ENCODE measurements around the gene SORBS2. TPM values are rescaled to one million over a fixed set of nuclear protein-coding genes. Genes with fewer than 3 reads are reported as not detected.

SORBS2 gene
- total and polyA plus RNA-seq, 2 donors (not counting 3 experiments of a cell fraction or from before 2014, with no cell fraction given) = 69.8 to 82.5 TPM

DNA sequence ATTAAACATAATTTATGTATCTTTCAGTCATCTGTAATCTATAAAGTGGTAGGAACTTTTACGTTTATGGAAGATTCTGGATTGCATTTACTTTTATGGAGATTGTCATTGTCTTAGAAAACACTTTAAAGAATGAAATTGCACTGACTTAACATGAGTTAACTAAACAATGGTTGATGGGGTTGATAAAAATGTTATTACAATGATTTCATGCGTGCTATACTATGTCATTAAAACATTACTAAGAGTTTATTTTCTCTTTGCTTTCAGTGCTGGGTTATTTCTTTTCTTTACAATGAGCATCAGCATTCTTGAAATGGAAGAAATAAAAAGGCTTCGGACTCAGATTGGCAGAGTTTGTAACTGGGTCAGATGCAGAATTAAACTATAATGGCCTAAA is 209.6 kb downstream of the SORBS2 start:
- Histone ChIP-seq H4K20me1 (replicated peaks; ENCODE audit: control insufficient read depth, extremely low read depth, insufficient read depth, low read length) (no peaks in the 10 kb centered on the region), H3K9me1 (replicated peaks; ENCODE audit: control insufficient read depth, extremely low read depth, insufficient read depth, low read length) (no peaks in the 10 kb centered on the region), H3K4me1 (ENCODE audit: control insufficient read depth, extremely low read depth, insufficient read depth, low read length) (no peaks in the 10 kb centered on the region), H3K9ac (replicated peaks; ENCODE audit: extremely low read depth, insufficient read depth, low read length) (no peak overlapping the region), H3K36me3 (ENCODE audit: control insufficient read depth in 2 of 2, extremely low read depth in 1 of 2, insufficient read depth in 2 of 2, low read length in 2 of 2) (no peaks in the 10 kb centered on the region), H3K27ac (ENCODE audit: insufficient read depth, low read depth, low read length) (no peak overlapping the region), H3K4me2 (ENCODE audit: insufficient read depth, low read length) (no peak overlapping the region), H3K9me3 (replicated peaks; ENCODE audit: control insufficient read depth, insufficient read depth, low read length) (no peaks in the 10 kb centered on the region), H3K4me3 (replicated peaks in 1 of 3; ENCODE audit: insufficient read depth in 1 of 3, low read depth in 1 of 3, low read length in 3 of 3) (no peak overlapping the region), H2AFZ (ENCODE audit: low read depth, low read length) (no peak overlapping the region), H3K79me2 (ENCODE audit: control insufficient read depth, insufficient read depth, low read length) (no peaks in the 10 kb centered on the region), H3K27me3 (ENCODE audit: control insufficient read depth in 2 of 2, insufficient read depth in 2 of 2, low read length in 2 of 2) (no peaks in the 10 kb centered on the region)
- ChIA-PET POLR2A (no interaction called here), CTCF (interaction anchor here (0.9 to 1.7 kb wide), 4 partner anchors 15 to 419 kb away, joined by 3 to 5 read pairs (median 4); no protein-coding TSS in a partner anchor)
- DNase-seq (ENCODE audit: low read depth, low spot score) (no peak), FAIRE-seq (no peak)
- no TSS peak for BruUV-seq (replicated peaks)
- no peak for TF ChIP-seq POLR2AphosphoS5 (IDR thresholded peaks at IDR 0.05; ENCODE audit: insufficient read depth, low read depth, low read length)
- no peak for TF ChIP-seq MAX (IDR thresholded peaks at IDR 0.05; ENCODE audit: insufficient read depth, insufficient read length)
- dilution Hi-C loops (cut with MboI; ENCODE audit: extremely low pct_ligation_motif_present, low sequenced_read_pairs) (no loop called here), intact Hi-C loops (cut with micrococcal nuclease) (no loop called here)

GRCh38 chr4:185600801-185601434 is 211.1 kb downstream of the SORBS2 start:
- no peak overlapping the region for H2AFZ ChIP-seq (ENCODE audit: low read depth, low read length)
- no peaks in the 10 kb centered on the region for H3K36me3 ChIP-seq (ENCODE audit: control insufficient read depth in 2 of 2, extremely low read depth in 1 of 2, insufficient read depth in 2 of 2, low read length in 2 of 2)
- H3K4me1 ChIP-seq (ENCODE audit: control insufficient read depth, extremely low read depth, insufficient read depth, low read length) = no peaks in the 10 kb centered on the region
- dilution Hi-C loops (cut with MboI; ENCODE audit: extremely low pct_ligation_motif_present, low sequenced_read_pairs) (no loop called here), intact Hi-C loops (cut with micrococcal nuclease) (no loop called here)
- H3K4me3 ChIP-seq (replicated peaks in 1 of 3; ENCODE audit: insufficient read depth in 1 of 3, low read depth in 1 of 3, low read length in 3 of 3) = no peak overlapping the region
- no peak overlapping the region for H3K4me2 ChIP-seq (ENCODE audit: insufficient read depth, low read length)
- no peaks in the 10 kb centered on the region for H3K9me1 ChIP-seq (replicated peaks; ENCODE audit: control insufficient read depth, extremely low read depth, insufficient read depth, low read length)
- FAIRE-seq (no peak), DNase-seq (ENCODE audit: low read depth, low spot score) (no peak)
- TF ChIP-seq MAX (IDR thresholded peaks at IDR 0.05; ENCODE audit: insufficient read depth, insufficient read length) (no peak), JUN (IDR thresholded peaks at IDR 0.05; ENCODE audit: borderline replicate concordance, insufficient read depth, insufficient read length, low read depth) (no peak), EZH2 (IDR thresholded peaks at IDR 0.05; ENCODE audit: borderline replicate concordance, low read depth, low read length, severe bottlenecking) (no peak), MYC (IDR thresholded peaks at IDR 0.05; ENCODE audit: low read depth, low read length) (no peak), GATA2 (IDR thresholded peaks at IDR 0.05; ENCODE audit: insufficient read depth, insufficient read length, low read depth, low read length) (no peak), POLR2AphosphoS5 (IDR thresholded peaks at IDR 0.05; ENCODE audit: insufficient read depth, low read depth, low read length) (no peak), POLR2A (IDR thresholded peaks at IDR 0.05; ENCODE audit: low read depth, low read length) (no peak), FOS (IDR thresholded peaks at IDR 0.05; ENCODE audit: borderline replicate concordance, insufficient read depth, low read length) (no peak)
- TF ChIP-seq, protein P1, sequence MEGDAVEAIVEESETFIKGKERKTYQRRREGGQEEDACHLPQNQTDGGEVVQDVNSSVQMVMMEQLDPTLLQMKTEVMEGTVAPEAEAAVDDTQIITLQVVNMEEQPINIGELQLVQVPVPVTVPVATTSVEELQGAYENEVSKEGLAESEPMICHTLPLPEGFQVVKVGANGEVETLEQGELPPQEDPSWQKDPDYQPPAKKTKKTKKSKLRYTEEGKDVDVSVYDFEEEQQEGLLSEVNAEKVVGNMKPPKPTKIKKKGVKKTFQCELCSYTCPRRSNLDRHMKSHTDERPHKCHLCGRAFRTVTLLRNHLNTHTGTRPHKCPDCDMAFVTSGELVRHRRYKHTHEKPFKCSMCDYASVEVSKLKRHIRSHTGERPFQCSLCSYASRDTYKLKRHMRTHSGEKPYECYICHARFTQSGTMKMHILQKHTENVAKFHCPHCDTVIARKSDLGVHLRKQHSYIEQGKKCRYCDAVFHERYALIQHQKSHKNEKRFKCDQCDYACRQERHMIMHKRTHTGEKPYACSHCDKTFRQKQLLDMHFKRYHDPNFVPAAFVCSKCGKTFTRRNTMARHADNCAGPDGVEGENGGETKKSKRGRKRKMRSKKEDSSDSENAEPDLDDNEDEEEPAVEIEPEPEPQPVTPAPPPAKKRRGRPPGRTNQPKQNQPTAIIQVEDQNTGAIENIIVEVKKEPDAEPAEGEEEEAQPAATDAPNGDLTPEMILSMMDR (IDR thresholded peaks at IDR 0.05; ENCODE audit: extremely low read depth in 1 of 2, insufficient read depth in 1 of 2, low read depth in 1 of 2, low read length in 2 of 2) = no peak
- BruUV-seq (replicated peaks) = no TSS peak
- CTCF ChIA-PET = interaction anchor here (1.1 to 2.4 kb wide), 4 partner anchors 16 to 437 kb away, joined by 3 to 18 read pairs (median 4); no protein-coding TSS in a partner anchor
- no peaks in the 10 kb centered on the region for H3K9me3 ChIP-seq (replicated peaks; ENCODE audit: control insufficient read depth, insufficient read depth, low read length)
- H3K27me3 ChIP-seq (ENCODE audit: control insufficient read depth in 2 of 2, insufficient read depth in 2 of 2, low read length in 2 of 2) = no peaks in the 10 kb centered on the region
- no peak overlapping the region for H3K27ac ChIP-seq (ENCODE audit: insufficient read depth, low read depth, low read length)
- H3K9ac ChIP-seq (replicated peaks; ENCODE audit: extremely low read depth, insufficient read depth, low read length) = no peak overlapping the region
- POLR2A ChIA-PET = no interaction called here
- no peaks in the 10 kb centered on the region for H4K20me1 ChIP-seq (replicated peaks; ENCODE audit: control insufficient read depth, extremely low read depth, insufficient read depth, low read length)
- H3K79me2 ChIP-seq (ENCODE audit: control insufficient read depth, insufficient read depth, low read length) = no peaks in the 10 kb centered on the region

All from endothelial cell of umbilical vein (primary cell).